HG03558 (cell line): ENCODE results near the gene SULT6B1.
A peak's percentile ranks its signal among the peaks of the same experiment; 100 is the strongest.
"Not testable (repeated sequence)": the region's sequence is repeated elsewhere in the genome, so short reads cannot be mapped to it uniquely, and the experiment has no call there.

Experiments
- ATAC-seq: cut with Tn5 transposase; IDR thresholded peaks from one replicate; pipeline ENCODE4 v1.9.1; 2021; ENCODE audit warnings: moderate number of reproducible peaks; ENCODE audit not compliant: unreplicated experiment; ENCODE audit errors: extremely low read depth

Gene SULT6B1, protein sequence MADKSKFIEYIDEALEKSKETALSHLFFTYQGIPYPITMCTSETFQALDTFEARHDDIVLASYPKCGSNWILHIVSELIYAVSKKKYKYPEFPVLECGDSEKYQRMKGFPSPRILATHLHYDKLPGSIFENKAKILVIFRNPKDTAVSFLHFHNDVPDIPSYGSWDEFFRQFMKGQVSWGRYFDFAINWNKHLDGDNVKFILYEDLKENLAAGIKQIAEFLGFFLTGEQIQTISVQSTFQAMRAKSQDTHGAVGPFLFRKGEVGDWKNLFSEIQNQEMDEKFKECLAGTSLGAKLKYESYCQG

DNA sequence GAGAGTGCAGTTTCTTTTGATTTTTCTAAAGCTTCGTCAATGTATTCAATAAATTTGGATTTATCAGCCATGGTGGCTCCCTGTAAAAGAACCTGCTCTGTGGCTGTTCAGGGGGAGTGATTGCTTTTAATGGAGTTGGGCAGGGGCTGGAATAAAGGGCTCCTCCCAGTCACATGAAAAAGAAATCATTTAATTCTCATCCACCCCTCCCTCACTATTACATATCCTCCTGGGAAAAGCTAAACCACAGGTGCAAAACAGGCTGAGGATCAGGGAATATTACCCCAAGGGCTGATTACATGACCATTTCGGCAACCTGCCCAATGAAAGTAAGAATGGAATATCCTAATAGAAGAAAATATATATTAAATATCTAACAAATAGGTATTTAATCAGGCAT, at the start of gene SULT6B1:
TSS of gene SULT6B1 (minus strand) at position 101 of the 400 bp plus-strand sequence. CDS start at position 71, 30 bp downstream.
- ATAC-seq = no peak

DNA sequence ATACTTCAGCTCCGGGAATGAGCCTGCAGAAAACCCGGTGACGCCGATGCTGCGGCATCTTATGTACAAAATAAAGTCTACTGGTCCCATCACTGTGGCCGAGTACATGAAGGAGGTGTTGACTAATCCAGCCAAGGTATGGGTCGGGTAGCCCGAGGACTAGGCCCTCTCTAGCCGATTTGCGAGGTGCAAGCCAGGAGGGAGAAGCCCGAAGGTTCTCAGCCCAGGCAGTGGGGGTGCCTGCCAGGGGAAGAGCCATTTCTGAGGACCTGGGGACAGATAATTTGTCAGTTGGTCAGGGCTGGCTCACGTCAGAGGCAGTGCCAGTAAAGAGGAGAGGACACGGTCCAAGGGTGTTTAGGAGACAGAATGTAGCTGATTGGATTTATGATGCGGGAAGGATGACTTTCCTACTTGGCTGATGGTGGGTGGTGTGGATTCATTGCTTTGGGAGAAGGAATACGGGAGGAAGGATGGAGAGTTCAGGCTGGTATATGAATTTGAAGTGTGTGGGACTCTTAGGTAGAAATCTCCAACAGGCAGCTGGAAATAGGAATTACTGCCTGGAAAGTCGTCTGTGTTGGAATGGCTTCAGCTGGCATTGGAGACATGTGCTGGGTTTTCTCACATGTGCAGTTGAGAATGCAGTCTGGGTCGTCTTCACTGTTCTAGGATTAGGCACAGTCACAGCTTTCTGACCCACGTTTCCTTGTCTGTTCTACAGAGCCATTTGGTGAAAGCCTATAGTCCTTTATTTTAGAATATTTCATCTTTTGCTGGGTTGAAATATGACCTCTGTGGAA, 43.9 kb upstream of the SULT6B1 start:
- no peak for ATAC-seq

DNA sequence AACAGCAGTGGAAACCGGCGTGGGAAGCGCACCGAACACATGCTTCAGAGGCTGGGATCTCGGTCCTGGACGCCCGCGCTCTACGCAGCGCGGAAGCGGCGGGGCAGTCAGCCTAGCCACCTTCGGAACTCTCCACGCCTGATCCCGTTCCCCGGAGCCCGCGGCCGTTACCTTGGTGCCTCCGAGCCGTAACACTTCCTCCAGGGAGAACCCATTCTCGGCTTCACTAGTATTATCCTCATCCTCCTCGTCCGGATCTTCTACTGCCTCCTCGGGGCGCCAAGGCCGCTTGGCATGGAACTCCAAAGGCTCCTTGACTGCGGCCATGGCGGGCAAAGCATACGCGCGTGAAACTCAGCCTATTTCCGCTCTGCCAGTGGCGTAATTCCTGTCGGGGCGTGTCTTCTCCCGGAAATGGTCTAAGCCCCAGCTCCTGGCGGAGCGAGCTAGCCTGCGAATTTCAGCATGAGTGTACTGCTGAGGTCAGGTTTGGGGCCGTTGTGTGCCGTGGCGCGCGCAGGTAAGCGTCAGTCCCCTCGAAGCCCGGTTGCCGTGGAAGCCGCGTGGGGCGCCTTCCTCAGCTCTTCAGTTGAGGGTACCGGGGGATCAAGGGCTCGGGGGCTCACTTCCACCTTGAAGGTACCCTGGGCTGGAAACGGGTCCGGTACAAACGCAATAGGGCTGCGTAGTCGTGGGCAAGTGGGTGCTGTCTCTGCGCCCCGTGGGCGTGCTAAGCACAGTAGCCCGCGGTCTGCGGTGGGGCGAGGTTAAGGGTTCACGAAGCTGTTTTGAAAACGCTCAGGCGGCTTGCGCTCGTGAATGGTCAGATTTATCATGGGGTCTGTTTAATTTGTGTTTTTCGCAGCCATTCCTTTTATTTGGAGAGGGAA, 43.0 kb upstream of the SULT6B1 start, which contains the start of the genes CEBPZ and NDUFAF7:
TSS of gene CEBPZ (minus strand) at position 356 of the 890 bp plus-strand sequence. CDS start at position 327, 29 bp downstream.
TSS of gene NDUFAF7 (plus strand) at position 418 of the 890 bp plus-strand sequence. CDS start at position 466, 48 bp downstream.
- peak; percentile 92 for ATAC-seq

DNA sequence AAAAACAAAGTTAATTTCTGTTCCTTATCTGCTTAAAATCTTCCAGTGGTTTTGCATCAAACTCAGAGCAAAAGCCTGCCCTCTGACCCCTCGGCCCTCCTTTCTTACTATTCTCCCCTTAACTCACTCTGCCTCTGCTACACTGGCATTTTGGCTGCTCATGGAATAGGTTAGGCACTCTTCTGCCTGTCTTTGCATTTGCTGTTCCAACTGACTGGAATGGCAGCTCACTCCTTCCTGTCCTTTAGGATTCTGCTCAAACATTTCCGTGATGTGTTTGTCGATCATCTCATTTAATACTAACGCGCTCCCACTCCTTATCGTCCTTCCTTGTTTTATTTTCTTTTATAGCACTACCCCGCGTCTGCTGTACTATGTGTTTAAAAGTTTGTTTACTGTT, 42.1 kb upstream of the SULT6B1 start:
- ATAC-seq = no peak

DNA sequence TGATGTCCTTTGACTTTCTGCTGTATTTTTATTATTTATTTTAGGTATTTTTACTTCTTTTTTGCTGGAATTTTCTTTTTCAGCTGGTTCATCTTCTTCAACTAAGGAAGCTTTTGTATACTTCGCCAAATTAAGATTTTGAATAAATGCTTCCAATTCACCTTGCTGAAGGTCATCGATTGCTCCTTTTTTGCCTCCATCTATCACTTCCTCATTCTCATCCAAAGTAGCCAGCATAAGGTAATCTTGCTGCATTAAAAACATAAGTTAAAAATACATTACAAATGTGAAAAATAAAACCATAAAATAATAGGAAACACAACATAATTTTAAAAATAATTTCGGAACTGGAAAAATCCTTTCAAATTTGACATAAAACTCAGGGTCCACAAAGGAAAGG, 40.3 kb upstream of the SULT6B1 start:
- no peak for ATAC-seq

DNA sequence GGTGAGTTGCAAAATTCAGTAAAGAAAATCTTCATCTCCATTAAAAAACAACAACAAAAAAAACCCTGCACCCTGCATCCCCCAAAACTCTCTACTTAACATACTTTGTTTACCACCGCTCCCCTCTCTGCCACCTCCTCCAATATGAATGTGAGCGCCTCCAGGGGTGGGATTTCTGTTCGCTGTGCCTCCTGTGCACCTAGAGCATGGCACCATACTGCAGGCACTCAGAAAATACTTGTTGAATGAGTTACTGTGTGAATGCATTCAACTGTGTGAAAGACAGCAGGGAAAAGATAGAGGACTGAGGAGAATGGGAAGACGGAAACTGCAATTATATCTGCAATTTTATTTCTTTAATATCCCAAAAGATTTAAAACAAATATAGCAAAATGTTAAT, 38.4 kb upstream of the SULT6B1 start:
- ATAC-seq = no peak

DNA sequence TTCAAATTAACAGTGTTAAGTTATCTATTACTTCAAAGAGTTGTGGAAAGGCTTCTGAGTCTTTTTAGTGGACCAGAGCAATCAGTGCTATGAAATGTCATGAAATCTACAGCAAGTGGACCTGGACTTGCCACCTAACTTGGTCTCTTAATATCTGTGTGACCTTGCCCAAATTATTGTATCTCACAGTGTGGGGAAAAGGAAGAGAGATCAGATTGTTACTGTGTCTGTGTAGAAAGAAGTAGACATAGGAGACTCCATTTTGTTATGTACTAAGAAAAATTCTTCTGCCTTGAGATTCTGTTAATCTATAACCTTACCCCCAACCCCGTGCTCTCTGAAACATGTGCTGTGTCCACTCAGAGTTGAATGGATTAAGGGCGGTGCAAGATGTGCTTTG, 36.7 kb upstream of the SULT6B1 start:
- ATAC-seq = not testable (repeated sequence)

DNA sequence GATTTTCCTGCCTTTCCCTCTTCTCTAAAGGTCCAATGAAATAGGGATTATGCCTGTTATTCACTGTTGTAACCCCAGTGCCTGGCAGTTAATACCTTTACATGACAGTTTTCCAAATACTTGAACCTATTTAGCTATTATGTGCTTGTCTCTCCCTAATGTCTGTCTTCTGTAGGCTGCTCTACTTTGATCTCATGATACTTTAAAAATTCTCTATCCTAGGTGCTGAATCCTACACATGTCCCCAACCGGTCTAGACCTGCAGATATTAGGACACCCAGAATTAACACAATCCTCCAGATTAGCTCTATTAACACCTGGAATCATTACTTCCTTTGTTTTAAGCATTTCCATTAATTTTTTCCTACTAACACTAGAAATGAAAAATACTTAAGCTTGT, 35.6 kb upstream of the SULT6B1 start:
- ATAC-seq = no peak

DNA sequence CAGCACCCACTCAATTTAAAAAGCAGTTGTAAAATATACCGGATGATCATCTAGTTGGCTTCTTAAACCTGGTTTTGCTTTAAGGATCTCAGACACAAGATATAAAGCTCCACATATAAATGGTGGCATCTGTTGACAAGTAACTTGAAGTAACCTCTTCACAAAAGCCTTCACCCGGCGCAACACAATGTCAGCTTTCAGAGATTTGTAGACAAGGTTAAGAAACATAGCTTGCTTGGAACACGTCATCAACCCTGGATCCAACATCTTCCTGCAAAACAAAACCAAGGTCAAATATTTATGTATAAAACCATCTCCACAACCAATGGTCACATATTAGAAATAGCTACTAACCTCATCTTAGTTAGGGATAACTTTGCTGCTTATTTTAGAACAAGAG, 34.7 kb upstream of the SULT6B1 start:
- ATAC-seq = no peak

DNA sequence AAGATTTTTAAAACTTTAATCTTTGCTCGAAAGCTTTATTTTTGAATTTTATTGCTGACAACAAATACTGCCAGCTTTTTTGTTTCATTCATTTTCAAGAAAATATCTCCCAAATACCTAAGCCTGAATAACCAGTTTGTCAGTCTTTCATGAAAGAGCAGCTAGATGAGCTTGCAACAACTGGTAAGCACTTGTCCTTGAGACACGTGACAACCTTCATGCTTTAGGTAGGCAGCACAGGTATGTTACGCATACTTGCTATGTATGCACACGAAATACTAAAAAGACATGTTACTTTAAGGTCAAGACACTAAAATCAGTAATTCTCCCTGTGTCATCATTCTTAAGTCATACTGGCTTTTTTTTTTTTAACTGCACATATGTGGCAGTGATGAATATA, 30.6 kb upstream of the SULT6B1 start:
- ATAC-seq = no peak

DNA sequence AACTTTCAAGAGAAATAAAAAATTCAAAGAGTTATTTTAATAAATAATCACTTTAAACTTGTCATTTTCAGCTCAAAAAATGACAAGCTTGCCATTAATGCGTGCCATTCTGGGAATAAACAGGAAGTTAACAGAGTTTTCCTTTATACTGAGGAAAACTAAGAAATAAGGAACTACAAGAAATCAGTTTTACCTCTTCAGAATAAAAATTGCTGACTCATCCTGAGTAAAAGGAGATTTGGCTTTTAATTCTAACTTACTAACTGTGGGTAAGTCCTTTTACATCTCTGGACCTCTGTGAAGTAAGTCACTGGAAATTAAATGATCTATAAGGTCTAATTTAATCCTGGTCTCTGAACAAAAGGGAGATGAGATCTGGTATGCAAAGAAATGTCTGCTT, 26.8 kb upstream of the SULT6B1 start:
- no peak for ATAC-seq

DNA sequence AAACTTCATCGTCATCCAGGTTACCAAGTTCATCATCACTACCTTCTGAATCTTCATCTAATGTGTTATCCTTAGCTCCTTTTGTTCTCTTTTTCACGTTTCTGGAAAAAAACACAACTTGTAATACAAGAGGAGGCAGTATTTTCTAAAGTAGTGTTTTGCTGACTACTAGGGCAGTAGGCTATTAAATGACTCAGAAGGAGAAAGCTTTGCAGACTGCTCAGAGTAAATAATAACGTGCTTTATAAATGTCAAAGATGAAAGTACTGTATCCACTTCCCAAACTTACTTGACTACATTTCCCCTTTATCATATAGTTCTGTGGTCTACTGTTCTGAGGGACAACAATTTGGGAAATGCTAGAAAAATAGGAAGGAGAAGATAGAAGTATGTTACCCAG, 23.5 kb upstream of the SULT6B1 start:
- ATAC-seq = no peak

DNA sequence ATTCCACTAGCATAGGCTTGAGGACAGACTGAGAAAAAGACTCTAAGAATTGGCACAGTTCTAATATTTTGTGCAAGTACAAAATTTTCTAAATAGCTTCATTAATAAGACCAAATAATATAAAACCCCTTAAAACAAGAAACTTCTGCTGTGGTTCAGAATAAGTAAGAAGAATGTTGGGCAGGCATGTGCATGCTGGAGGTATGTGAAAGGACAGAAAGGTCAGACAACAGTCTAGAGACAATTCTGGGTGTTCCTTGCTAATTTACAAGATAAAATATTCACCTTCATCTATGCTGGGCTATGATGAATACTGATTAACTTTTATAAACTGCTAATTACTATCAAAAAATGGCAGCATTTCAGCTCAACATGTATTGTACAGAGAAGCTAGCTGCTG, 22.7 kb upstream of the SULT6B1 start:
- ATAC-seq = no peak

DNA sequence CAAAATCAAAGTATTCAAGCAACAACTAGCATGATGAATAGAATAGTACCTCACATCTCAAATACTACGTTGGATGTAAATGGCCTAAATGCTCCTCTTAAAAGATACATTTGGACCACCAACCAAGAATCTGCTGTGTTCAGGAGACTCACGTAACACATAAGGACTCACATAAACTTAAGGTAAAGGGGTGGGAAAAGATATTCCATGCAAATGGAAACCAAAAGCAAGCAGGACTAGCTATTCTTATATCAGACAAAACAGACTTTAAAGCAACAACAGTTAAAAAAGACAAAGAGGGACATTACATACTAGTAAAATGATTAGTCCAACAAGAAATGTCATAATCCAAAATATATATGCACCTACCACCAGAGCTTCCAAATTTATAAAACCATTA, 18.3 kb upstream of the SULT6B1 start:
- ATAC-seq = not testable (repeated sequence)

DNA sequence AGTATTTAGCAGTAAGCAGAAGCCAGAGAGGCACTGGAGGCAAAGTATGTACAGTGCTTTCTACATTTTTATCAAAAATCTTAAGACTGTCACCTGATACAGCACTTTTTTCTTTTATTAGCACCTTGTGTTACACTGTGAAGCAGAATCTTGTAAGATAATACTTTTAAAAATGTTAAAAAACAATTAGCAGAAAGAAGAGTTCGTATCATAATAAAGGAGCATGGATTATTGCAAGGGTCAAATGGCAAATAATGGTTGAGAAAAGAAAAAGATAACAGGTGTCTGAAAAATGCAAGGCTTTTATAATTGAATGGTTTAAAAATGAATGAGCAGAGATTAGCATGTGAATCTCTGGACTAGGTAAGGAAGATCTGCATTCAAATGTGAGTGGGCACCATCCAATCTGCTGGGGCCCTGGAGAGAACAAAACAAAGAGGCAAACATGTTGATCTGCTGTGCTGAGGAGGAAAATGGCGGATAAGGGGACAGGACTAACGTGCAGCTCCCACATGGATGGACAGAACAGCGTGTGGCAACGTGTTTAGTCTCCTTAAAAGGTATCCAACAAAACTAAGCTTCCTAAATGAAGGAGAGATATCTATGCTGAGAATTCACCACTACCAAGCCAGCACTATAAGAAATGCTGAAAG, 17.3 kb upstream of the SULT6B1 start:
- ATAC-seq = no peak

DNA sequence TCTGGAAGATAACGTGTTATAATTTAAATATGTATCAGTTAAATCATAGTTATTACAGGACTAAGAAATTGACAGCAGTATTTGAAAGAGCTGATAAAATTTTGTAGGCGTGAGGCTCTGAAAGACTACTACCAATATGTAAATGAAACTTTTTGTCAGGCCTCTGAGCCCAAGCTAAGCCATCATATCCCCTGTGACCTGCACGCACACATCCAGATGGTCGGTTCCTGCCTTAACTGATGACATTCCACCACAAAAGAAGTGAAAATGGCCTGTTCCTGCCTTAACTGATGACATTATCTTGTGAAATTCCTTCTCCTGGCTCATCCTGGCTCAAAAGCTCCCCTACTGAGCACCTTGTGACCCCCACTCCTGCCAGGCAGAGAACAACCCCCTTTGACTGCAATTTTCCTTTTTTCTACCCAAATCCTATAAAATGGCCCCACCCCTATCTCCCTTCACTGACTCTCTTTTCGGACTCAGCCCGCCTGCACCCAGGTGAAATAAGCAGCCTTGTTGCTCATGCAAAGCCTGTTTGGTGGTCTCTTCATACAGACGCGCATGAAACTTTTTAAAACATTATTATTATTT, 16.7 kb upstream of the SULT6B1 start:
- ATAC-seq = not testable (repeated sequence)

DNA sequence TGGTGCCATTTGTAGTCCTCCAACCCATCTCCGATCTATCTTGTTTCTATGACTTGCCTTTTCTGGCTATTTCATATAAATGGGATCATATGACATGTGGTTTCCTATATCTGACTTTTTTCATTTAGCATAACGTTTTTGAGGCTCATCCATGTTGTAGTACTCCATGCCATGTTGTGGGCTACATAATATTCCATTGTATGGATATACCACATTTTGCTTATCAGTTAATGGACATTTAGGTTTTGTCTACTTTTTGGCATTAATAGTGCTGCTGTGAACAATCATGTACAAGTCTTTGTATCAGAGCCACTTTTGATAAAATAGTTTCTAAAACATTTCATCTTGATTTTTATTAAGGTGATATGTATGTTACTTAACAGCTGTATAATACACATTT, 15.2 kb upstream of the SULT6B1 start:
- ATAC-seq = no peak

DNA sequence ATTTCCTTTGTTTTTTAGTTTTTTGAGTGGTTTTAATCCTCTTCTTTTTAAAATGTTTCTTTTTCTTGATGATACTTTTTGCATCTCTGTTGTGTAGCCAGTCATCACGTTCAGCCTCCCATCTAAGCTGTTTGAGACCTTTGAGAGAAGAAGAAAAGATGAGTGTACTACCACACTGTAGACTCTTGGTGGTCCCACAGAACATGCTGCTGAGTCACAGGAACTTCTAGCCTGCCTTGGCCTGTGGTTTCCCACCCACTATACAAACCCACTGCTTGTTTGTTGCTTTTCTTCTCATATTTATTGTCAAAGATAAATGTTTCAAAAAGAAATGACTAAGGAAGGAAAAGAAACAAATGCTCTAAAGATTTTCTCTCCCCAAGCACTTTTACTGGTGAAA, 13.3 kb upstream of the SULT6B1 start:
- no peak for ATAC-seq

DNA sequence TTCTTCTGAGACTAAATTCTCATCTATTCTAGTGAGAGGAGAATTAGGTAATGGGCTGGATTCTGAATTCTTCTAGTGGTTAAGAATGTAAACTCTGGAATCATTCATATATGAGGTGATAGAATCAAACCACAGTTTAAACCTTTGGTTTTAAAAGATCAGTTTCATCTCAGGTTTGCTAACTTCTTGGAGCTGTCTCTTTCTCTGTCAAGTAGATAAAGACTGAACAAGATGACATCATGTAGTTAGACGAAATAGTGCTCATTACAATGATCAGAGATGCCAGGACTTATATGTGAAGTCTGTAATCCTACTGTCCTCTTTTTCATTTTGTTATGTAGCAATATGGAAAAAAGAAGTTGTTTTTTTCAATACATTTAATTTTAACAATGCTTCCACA, 12.7 kb upstream of the SULT6B1 start:
- no peak for ATAC-seq

DNA sequence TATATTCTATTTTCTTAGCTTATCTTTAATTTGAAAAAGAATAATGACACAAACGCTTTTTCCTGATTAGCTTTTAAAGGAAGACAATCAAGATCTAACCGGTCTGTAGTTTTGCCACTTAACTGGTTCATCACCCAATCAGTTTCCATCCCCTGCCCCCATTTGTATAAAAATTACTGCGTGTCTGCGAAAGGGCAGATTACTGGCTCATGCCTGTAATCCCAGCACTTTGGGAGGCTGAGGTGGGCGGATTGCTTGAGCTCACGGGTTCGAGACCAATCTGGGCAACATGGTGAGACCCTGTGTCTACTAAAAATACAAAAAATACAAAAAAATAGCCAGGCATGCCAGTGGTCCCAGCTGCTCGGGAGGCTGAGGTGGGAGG, 10.2 kb upstream of the SULT6B1 start:
- ATAC-seq = no peak
